ENCODE results near the gene MINK1. TPM values are rescaled to one million over a fixed set of nuclear protein-coding genes. Genes with fewer than 3 reads are reported as not detected.

Gene MINK1
- total RNA-seq, 1 experiment from 2014 or later: 105 TPM

- Mint-ChIP-seq H3K27ac (no peak overlapping the region), H3K4me3 (no peak overlapping the region), H3K9me3 (no peaks in the 10 kb centered on the region), H3K36me3 (peaks cover 23% of the 10 kb centered on the region), H3K27me3 (ENCODE audit: low read depth) (no peaks in the 10 kb centered on the region), H3K4me1 (no peaks in the 10 kb centered on the region)
- no peak for TF ChIP-seq SMAD3 (CRISPR knock-in tag; IDR thresholded peaks at IDR 0.05; ENCODE audit: borderline replicate concordance)
- no peak for TF ChIP-seq CDX4 (CRISPR knock-in tag; IDR thresholded peaks at IDR 0.05; ENCODE audit: borderline replicate concordance)
- no peak for TF ChIP-seq ERG (CRISPR knock-in tag; IDR thresholded peaks at IDR 0.05)
- TF ChIP-seq NR2C2 (CRISPR knock-in tag; IDR thresholded peaks at IDR 0.05): no peak
- TF ChIP-seq JUN (CRISPR knock-in tag; IDR thresholded peaks at IDR 0.05): no peak
- no peak for TF ChIP-seq ZBTB21 (CRISPR knock-in tag; IDR thresholded peaks at IDR 0.05; ENCODE audit: borderline replicate concordance)
- TF ChIP-seq, protein P1, sequence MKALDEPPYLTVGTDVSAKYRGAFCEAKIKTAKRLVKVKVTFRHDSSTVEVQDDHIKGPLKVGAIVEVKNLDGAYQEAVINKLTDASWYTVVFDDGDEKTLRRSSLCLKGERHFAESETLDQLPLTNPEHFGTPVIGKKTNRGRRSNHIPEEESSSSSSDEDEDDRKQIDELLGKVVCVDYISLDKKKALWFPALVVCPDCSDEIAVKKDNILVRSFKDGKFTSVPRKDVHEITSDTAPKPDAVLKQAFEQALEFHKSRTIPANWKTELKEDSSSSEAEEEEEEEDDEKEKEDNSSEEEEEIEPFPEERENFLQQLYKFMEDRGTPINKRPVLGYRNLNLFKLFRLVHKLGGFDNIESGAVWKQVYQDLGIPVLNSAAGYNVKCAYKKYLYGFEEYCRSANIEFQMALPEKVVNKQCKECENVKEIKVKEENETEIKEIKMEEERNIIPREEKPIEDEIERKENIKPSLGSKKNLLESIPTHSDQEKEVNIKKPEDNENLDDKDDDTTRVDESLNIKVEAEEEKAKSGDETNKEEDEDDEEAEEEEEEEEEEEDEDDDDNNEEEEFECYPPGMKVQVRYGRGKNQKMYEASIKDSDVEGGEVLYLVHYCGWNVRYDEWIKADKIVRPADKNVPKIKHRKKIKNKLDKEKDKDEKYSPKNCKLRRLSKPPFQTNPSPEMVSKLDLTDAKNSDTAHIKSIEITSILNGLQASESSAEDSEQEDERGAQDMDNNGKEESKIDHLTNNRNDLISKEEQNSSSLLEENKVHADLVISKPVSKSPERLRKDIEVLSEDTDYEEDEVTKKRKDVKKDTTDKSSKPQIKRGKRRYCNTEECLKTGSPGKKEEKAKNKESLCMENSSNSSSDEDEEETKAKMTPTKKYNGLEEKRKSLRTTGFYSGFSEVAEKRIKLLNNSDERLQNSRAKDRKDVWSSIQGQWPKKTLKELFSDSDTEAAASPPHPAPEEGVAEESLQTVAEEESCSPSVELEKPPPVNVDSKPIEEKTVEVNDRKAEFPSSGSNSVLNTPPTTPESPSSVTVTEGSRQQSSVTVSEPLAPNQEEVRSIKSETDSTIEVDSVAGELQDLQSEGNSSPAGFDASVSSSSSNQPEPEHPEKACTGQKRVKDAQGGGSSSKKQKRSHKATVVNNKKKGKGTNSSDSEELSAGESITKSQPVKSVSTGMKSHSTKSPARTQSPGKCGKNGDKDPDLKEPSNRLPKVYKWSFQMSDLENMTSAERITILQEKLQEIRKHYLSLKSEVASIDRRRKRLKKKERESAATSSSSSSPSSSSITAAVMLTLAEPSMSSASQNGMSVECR (CRISPR knock-in tag; IDR thresholded peaks at IDR 0.05; ENCODE audit: borderline replicate concordance): no peak
- no peak for TF ChIP-seq ZNF532 (CRISPR knock-in tag; IDR thresholded peaks at IDR 0.05; ENCODE audit: borderline replicate concordance)
- no peak for TF ChIP-seq KAT7 (CRISPR knock-in tag; IDR thresholded peaks at IDR 0.05; ENCODE audit: borderline replicate concordance)
- TF ChIP-seq ZNF232 (CRISPR knock-in tag; IDR thresholded peaks at IDR 0.05): no peak
- TF ChIP-seq RELA (CRISPR knock-in tag; IDR thresholded peaks at IDR 0.05; ENCODE audit: borderline replicate concordance): no peak
- no peak for TF ChIP-seq ATF2 (CRISPR knock-in tag; IDR thresholded peaks at IDR 0.05; ENCODE audit: borderline replicate concordance, low read depth)
- TF ChIP-seq ZNF317 (CRISPR knock-in tag; IDR thresholded peaks at IDR 0.05; ENCODE audit: borderline replicate concordance, low read depth): no peak
- no peak for TF ChIP-seq ELF4 (CRISPR knock-in tag; IDR thresholded peaks at IDR 0.05; ENCODE audit: low read depth)
- POLR2A ChIA-PET: no interaction called here
- DNase-seq (ENCODE audit: low spot score) (no peak), ATAC-seq (no peak)
- CTCF ChIA-PET: no interaction called here
Measured at GRCh38 chr17:4816826-4817225, 16.3 kb upstream of the MINK1 start.

Measured in WTC11 (cell line).